Transverse colon (tissue), 4 donors: ENCODE data around the gene DHRS9.

Source experiments
- EP300 ChIP-seq: sonication (generic); formaldehyde crosslinking; IDR thresholded peaks from one replicate; pipeline ENCODE4 v1.6.1; 2017; ENCODE audit warnings: antibody characterized with exemption, low read depth
- POLR2A ChIP-seq: fragments of 450-650 bp; IDR thresholded peaks from one replicate; pipeline ENCODE4 v1.6.1; 2016; ENCODE audit warnings: antibody characterized with exemption, mild to moderate bottlenecking, moderate library complexity
- POLR2AphosphoS5 ChIP-seq, 3 donors: sonication (generic); formaldehyde crosslinking; IDR thresholded peaks; one replicate each; pipeline ENCODE4 v1.6.1; 2016; ENCODE audit warnings: antibody characterized with exemption in 3 of 3
- TF ChIP-seq, protein P1 (sequence below), 5 experiments: fragments of 200-600 bp in 3 of 5; fragments of 450-650 bp in 2 of 5; sonication (generic) in 3 of 5; IDR thresholded peaks; 1 replicate in 2 of 5; 2 replicates in 3 of 5; pipeline ENCODE4 v1.5.1; 2016 to 2017; ENCODE audit warnings: antibody characterized with exemption in 5 of 5, inconsistent platforms in 3 of 5, mild to moderate bottlenecking in 2 of 5, moderate library complexity in 1 of 5

DNA sequence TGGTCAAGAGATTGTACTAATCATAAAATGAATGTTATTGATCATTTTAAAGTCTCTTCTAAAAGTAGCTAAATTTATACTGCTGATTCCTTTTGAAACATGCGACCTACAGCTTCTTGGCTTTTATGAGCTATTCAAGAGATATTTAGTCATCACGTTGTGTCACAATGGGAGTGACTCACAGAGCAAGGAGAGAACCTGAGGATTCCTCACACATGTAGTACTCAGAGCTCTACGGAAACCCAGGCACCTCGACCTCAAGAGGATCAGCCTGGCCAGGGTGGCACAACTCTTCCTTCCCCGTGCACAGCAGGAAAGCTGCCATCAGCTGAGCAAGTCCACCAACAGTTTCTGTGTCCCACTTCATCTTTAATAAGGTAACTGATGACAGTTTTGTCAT is at the start of gene DHRS9:
- TF ChIP-seq POLR2A (peak; percentile 61), EP300 (no peak), POLR2AphosphoS5 (IDR thresholded peaks at IDR 0.05) (peak in 2 of 3 donors; percentile 72 to 87)
- TF ChIP-seq, protein P1, sequence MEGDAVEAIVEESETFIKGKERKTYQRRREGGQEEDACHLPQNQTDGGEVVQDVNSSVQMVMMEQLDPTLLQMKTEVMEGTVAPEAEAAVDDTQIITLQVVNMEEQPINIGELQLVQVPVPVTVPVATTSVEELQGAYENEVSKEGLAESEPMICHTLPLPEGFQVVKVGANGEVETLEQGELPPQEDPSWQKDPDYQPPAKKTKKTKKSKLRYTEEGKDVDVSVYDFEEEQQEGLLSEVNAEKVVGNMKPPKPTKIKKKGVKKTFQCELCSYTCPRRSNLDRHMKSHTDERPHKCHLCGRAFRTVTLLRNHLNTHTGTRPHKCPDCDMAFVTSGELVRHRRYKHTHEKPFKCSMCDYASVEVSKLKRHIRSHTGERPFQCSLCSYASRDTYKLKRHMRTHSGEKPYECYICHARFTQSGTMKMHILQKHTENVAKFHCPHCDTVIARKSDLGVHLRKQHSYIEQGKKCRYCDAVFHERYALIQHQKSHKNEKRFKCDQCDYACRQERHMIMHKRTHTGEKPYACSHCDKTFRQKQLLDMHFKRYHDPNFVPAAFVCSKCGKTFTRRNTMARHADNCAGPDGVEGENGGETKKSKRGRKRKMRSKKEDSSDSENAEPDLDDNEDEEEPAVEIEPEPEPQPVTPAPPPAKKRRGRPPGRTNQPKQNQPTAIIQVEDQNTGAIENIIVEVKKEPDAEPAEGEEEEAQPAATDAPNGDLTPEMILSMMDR (IDR thresholded peaks at IDR 0.05): no peak
